Endothelial cell of umbilical vein (primary cell): ENCODE measurements around the gene RIMBP2. TPM values are rescaled to one million over a fixed set of nuclear protein-coding genes. Genes with fewer than 3 reads are reported as not detected.

Experiments used
- BruUV-seq: library from RNA; stranded (reverse); fragments of 400-500 nt; replicated peaks from 2 replicates; lab custom pipeline; 2021; lab: Mats Ljungman, UMichigan
- CTCF ChIA-PET: fragments of 300-600, 350-600 bp; sonication (Branson Sonifier 250); formaldehyde crosslinking; loops from one replicate; lab custom pipeline; 2021; ENCODE audit warnings: antibody characterized with exemption, inconsistent platforms; lab: Charles Lee
- POLR2A ChIA-PET: fragments of 300-600, 350-600 bp; sonication (Branson Sonifier 250); formaldehyde crosslinking; loops from one replicate; lab custom pipeline; 2021; ENCODE audit warnings: antibody characterized with exemption, inconsistent platforms; lab: Charles Lee
- DNase-seq: peaks from one replicate; pipeline ENCODE4 v3.0.0-alpha.2; 2011; ENCODE audit warnings: low read depth, low spot score
- FAIRE-seq: peaks from 2 replicates; lab custom pipeline; 2011; peaks lifted over from hg19 to GRCh38; lab: Jason Lieb, UNC
- H2AFZ ChIP-seq: 2 replicates; pipeline ENCODE4 v1.6.0; 2012; ENCODE audit warnings: low read depth, low read length, control low read depth, inconsistent platforms
- H3K27ac ChIP-seq: 2 replicates; pipeline ENCODE4 v1.5.1; 2011; ENCODE audit warnings: low read depth, mild to moderate bottlenecking, control low read depth, low read length, moderate library complexity; ENCODE audit not compliant: insufficient read depth
- H3K27me3 ChIP-seq, 2 experiments: 2 replicates each; pipeline versions ENCODE4 v1.6.0 to v1.6.1; 2011; ENCODE audit warnings: low read length in 2 of 2, mixed read lengths in 1 of 2; ENCODE audit not compliant: control insufficient read depth in 2 of 2, insufficient read depth in 2 of 2
- H3K36me3 ChIP-seq, 2 experiments: 2 replicates in 1 of 2; 3 replicates in 1 of 2; pipeline ENCODE4 v1.5.1; 2011; ENCODE audit warnings: low read length in 2 of 2, mild to moderate bottlenecking in 1 of 2, moderate library complexity in 1 of 2; ENCODE audit not compliant: control insufficient read depth in 2 of 2, insufficient read depth in 2 of 2; ENCODE audit errors: extremely low read depth in 1 of 2
- H3K4me1 ChIP-seq: 3 replicates; pipeline ENCODE4 v1.5.1; 2011; ENCODE audit warnings: mild to moderate bottlenecking, low read length; ENCODE audit not compliant: control insufficient read depth, insufficient read depth; ENCODE audit errors: extremely low read depth
- H3K4me2 ChIP-seq: 2 replicates; pipeline ENCODE4 v1.6.1; 2011; ENCODE audit warnings: low read length, control low read depth, mixed read lengths; ENCODE audit not compliant: insufficient read depth
- H3K4me3 ChIP-seq, 3 experiments: fragments of 200-600 bp in 1 of 3; sonication (generic), shearing (Covaris generic) in 1 of 3; replicated peaks in 1 of 3; 2 replicates each; pipeline ENCODE4 v1.5.1; 2011 to 2016; ENCODE audit warnings: control low read depth in 3 of 3, low read length in 3 of 3, mild to moderate bottlenecking in 2 of 3, inconsistent platforms in 1 of 3, low read depth in 1 of 3, moderate library complexity in 1 of 3; ENCODE audit not compliant: insufficient read depth in 1 of 3
- H3K79me2 ChIP-seq: 2 replicates; pipeline ENCODE4 v1.6.0; 2012; ENCODE audit warnings: low read length, inconsistent platforms; ENCODE audit not compliant: control insufficient read depth, insufficient read depth
- H3K9ac ChIP-seq: replicated peaks from 2 replicates; pipeline ENCODE3; 2011; ENCODE audit warnings: low read length, control low read depth; ENCODE audit not compliant: insufficient read depth; ENCODE audit errors: extremely low read depth
- H3K9me1 ChIP-seq: replicated peaks from 3 replicates; pipeline ENCODE4 v1.6.0; 2011; ENCODE audit warnings: mild to moderate bottlenecking, low read length; ENCODE audit not compliant: control insufficient read depth, insufficient read depth; ENCODE audit errors: extremely low read depth
- H3K9me3 ChIP-seq: replicated peaks from 2 replicates; pipeline ENCODE4 v1.5.1; 2012; ENCODE audit warnings: low read length, inconsistent platforms; ENCODE audit not compliant: control insufficient read depth, insufficient read depth
- H4K20me1 ChIP-seq: replicated peaks from 2 replicates; pipeline ENCODE3; 2011; ENCODE audit warnings: mild to moderate bottlenecking, low read length; ENCODE audit not compliant: control insufficient read depth, insufficient read depth; ENCODE audit errors: extremely low read depth
- EZH2 ChIP-seq: IDR thresholded peaks from 2 replicates; pipeline ENCODE4 v1.6.1; 2012; ENCODE audit warnings: borderline replicate concordance, low read depth, mild to moderate bottlenecking, moderate library complexity, low read length, inconsistent platforms; ENCODE audit not compliant: severe bottlenecking
- FOS ChIP-seq: IDR thresholded peaks from 2 replicates; pipeline ENCODE4 v1.6.1; 2011; ENCODE audit warnings: mild to moderate bottlenecking, low read length, moderate library complexity, borderline replicate concordance; ENCODE audit not compliant: insufficient read depth
- GATA2 ChIP-seq: IDR thresholded peaks from 2 replicates; pipeline ENCODE4 v1.7.0; 2011; ENCODE audit warnings: low read depth, mild to moderate bottlenecking, moderate library complexity, mixed read lengths, low read length; ENCODE audit not compliant: insufficient read length, insufficient read depth
- JUN ChIP-seq: IDR thresholded peaks from 2 replicates; pipeline ENCODE4 v1.6.1; 2011; ENCODE audit warnings: borderline replicate concordance, low read depth; ENCODE audit not compliant: insufficient read length, insufficient read depth
- POLR2A ChIP-seq: IDR thresholded peaks from 2 replicates; pipeline ENCODE4 v1.6.1; 2012; ENCODE audit warnings: low read depth, mild to moderate bottlenecking, control low read depth, low read length
- POLR2AphosphoS5 ChIP-seq: IDR thresholded peaks from 2 replicates; pipeline ENCODE4 v1.6.1; 2012; ENCODE audit warnings: low read depth, mild to moderate bottlenecking, control low read depth, low read length, moderate library complexity; ENCODE audit not compliant: insufficient read depth
- dilution Hi-C: fragments of 300-500 bp; cut with MboI; formaldehyde crosslinking; loops from one replicate; pipeline ENCODE4 v1.15.0; 2019; ENCODE audit warnings: low sequenced_read_pairs; ENCODE audit not compliant: extremely low pct_ligation_motif_present
- intact Hi-C: fragments of 100-400 bp; cut with micrococcal nuclease; formaldehyde crosslinking; loops from one replicate; pipeline ENCODE4 v1.10.0; 2022
- polyA plus RNA-seq, 4 experiments: library from polyadenylated mRNA; depleted of rRNA in 3 of 4; stranded (reverse) in 3 of 4; unstranded in 1 of 4; fragments of >200 nt; gene quantifications; 2 replicates each; pipeline versions ENCODE4 v1.2.1 to v1.2.3, GENCODE V29; 2011 to 2012; ENCODE audit warnings: missing spikeins in 1 of 4
- total RNA-seq: library from RNA; stranded (reverse); gene quantifications from 2 replicates; pipeline ENCODE4 v1.2.3, GENCODE V29; 2021
- TF ChIP-seq, protein P1 (sequence below), 2 donors: IDR thresholded peaks; 1 replicate in 1 of 2; 2 replicates in 1 of 2; pipeline ENCODE4 v1.5.1; 2011; ENCODE audit warnings: low read length in 2 of 2, mild to moderate bottlenecking in 2 of 2, moderate library complexity in 2 of 2, control low read depth in 1 of 2, inconsistent platforms in 1 of 2, low read depth in 1 of 2; ENCODE audit not compliant: insufficient read depth in 1 of 2; ENCODE audit errors: extremely low read depth in 1 of 2

The RIMBP2 gene
- total and polyA plus RNA-seq, 2 donors (not counting 3 experiments of a cell fraction or from before 2014, with no cell fraction given): 0.04 TPM; not detected in 1

GRCh38 chr12:130614530-130614905 is 101.6 kb downstream of the RIMBP2 start:
- dilution Hi-C loops (no loop called here), intact Hi-C loops (no loop called here)
- TF ChIP-seq, protein P1, sequence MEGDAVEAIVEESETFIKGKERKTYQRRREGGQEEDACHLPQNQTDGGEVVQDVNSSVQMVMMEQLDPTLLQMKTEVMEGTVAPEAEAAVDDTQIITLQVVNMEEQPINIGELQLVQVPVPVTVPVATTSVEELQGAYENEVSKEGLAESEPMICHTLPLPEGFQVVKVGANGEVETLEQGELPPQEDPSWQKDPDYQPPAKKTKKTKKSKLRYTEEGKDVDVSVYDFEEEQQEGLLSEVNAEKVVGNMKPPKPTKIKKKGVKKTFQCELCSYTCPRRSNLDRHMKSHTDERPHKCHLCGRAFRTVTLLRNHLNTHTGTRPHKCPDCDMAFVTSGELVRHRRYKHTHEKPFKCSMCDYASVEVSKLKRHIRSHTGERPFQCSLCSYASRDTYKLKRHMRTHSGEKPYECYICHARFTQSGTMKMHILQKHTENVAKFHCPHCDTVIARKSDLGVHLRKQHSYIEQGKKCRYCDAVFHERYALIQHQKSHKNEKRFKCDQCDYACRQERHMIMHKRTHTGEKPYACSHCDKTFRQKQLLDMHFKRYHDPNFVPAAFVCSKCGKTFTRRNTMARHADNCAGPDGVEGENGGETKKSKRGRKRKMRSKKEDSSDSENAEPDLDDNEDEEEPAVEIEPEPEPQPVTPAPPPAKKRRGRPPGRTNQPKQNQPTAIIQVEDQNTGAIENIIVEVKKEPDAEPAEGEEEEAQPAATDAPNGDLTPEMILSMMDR (IDR thresholded peaks at IDR 0.05; ENCODE audit: extremely low read depth in 1 of 2, insufficient read depth in 1 of 2, low read depth in 1 of 2, low read length in 2 of 2): no peak
- TF ChIP-seq POLR2AphosphoS5: no peak
- DNase-seq (no peak), FAIRE-seq (no peak)
- Histone ChIP-seq H3K79me2 (no peaks in the 10 kb centered on the region), H3K27ac (no peak overlapping the region), H3K27me3 (no peaks in the 10 kb centered on the region), H3K4me3 (no peak overlapping the region), H4K20me1 (no peaks in the 10 kb centered on the region), H2AFZ (no peak overlapping the region), H3K9me3 (peaks cover 10% of the 10 kb centered on the region), H3K36me3 (no peaks in the 10 kb centered on the region), H3K4me1 (no peaks in the 10 kb centered on the region), H3K4me2 (no peak overlapping the region), H3K9me1 (no peaks in the 10 kb centered on the region), H3K9ac (no peak overlapping the region)
- BruUV-seq: no TSS peak
- POLR2A ChIA-PET: no interaction called here
- CTCF ChIA-PET: no interaction called here

DNA sequence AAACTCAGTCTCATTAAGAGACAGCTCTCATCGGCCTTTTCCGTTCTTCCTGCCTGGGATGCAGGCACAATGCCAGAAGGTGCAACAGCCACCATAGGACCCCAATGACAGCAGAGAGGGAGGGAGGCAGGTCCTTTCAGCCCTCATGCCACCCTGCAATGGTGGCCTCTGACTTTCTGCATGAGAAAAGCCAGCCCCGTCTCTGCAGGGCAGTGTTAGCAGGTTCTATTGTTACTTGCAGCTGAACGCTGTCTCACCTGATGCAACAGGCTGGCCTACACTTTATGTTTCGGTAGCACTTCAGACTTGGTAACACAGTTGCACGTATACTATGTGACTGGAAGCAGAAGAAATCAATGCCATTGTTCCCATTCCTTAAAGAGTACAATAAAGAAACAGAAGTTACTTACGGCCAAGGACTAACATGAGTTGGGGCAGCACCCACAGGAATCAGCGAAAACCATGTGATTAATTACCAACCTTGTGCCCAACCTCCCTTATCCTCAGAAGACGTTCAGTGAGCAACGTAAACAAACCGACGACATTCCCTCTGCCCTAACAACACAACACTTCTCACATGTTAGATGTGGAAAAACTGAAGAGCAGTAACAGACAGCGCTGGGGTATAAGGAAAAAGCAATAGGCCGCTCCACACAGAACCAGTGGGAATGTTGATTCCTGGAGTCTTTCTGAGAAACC is 102.1 kb downstream of the RIMBP2 start:
- H3K4me1 ChIP-seq: no peaks in the 10 kb centered on the region
- CTCF ChIA-PET: no interaction called here
- no peaks in the 10 kb centered on the region for H3K27me3 ChIP-seq

More for the DNA sequence above, 102.1 kb downstream of the RIMBP2 start:
- H3K9me1 ChIP-seq: no peaks in the 10 kb centered on the region
- peaks cover 8% of the 10 kb centered on the region for H3K9me3 ChIP-seq
- no peaks in the 10 kb centered on the region for H3K79me2 ChIP-seq
- POLR2A ChIA-PET: no interaction called here
- no peak for DNase-seq
- dilution Hi-C loops (no loop called here), intact Hi-C loops (no loop called here)
- TF ChIP-seq EZH2 (no peak), POLR2A (no peak), FOS (no peak), JUN (no peak), GATA2 (no peak)
- TF ChIP-seq, protein P1 (IDR thresholded peaks at IDR 0.05; ENCODE audit: extremely low read depth in 1 of 2, insufficient read depth in 1 of 2, low read depth in 1 of 2, low read length in 2 of 2): no peak
- H3K4me2 ChIP-seq: no peak overlapping the region
- no peak for FAIRE-seq
- no peaks in the 10 kb centered on the region for H3K36me3 ChIP-seq
- H3K9ac ChIP-seq: no peak overlapping the region
- no peak overlapping the region for H2AFZ ChIP-seq
- no peak overlapping the region for H3K4me3 ChIP-seq
- H3K27ac ChIP-seq: no peak overlapping the region
- H4K20me1 ChIP-seq: no peaks in the 10 kb centered on the region
- no TSS peak for BruUV-seq
